Measurements from ENCODE around the gene PSMC3.

The PSMC3 gene

GRCh38 chr11:47451436-47451835, 25.2 kb upstream of the PSMC3 start:
- H3K27ac ChIP-seq = no peak overlapping the region
- no peak for TF ChIP-seq CTCF (conservative IDR thresholded peaks at IDR 0.05)
- no peak for TF ChIP-seq ZFX (IDR thresholded peaks at IDR 0.05)

- H3K27ac ChIP-seq = no peak overlapping the region
- TF ChIP-seq ZFX (IDR thresholded peaks at IDR 0.05) = no peak
- no peak for TF ChIP-seq CTCF (conservative IDR thresholded peaks at IDR 0.05)
These were observed 23.3 kb upstream of the PSMC3 start for GRCh38 chr11:47449541-47449940.

GRCh38 chr11:47448566-47449427, 22.6 kb upstream of the PSMC3 start, which contains the start of gene RAPSN:
Gene RAPSN, minus strand, starts transcription at chr11:47449136. Its CDS starts 172 bp downstream, at chr11:47448964.
- H3K27ac ChIP-seq = no peak within 1 kb of the TSS
- TF ChIP-seq ZFX (IDR thresholded peaks at IDR 0.05) (no peak), CTCF (conservative IDR thresholded peaks at IDR 0.05) (no peak)

GRCh38 chr11:47447906-47448305, 21.7 kb upstream of the PSMC3 start:
- no peak for TF ChIP-seq CTCF (conservative IDR thresholded peaks at IDR 0.05)
- TF ChIP-seq ZFX (IDR thresholded peaks at IDR 0.05) = no peak
- H3K27ac ChIP-seq = no peak overlapping the region

GRCh38 chr11:47446833-47447232, 20.6 kb upstream of the PSMC3 start:
- TF ChIP-seq ZFX (IDR thresholded peaks at IDR 0.05) (no peak), CTCF (conservative IDR thresholded peaks at IDR 0.05) (no peak)
- no peak overlapping the region for H3K27ac ChIP-seq

- no peak overlapping the region for H3K27ac ChIP-seq
- TF ChIP-seq CTCF (conservative IDR thresholded peaks at IDR 0.05) (no peak), ZFX (IDR thresholded peaks at IDR 0.05) (no peak)
These were observed 19.6 kb upstream of the PSMC3 start for GRCh38 chr11:47445840-47446239.

- H3K27ac ChIP-seq = no peak overlapping the region
- TF ChIP-seq CTCF (conservative IDR thresholded peaks at IDR 0.05) (no peak), ZFX (IDR thresholded peaks at IDR 0.05) (no peak)
These were observed 17.6 kb upstream of the PSMC3 start for GRCh38 chr11:47443817-47444216.

All from C4-2B (cell line).